Measurements from ENCODE around the gene EIF1B.

Gene EIF1B

GRCh38 chr3:40309418-40309924 is at the start of gene EIF1B:
TSS of gene EIF1B (plus strand) at chr3:40309707. CDS start at chr3:40309942, 235 bp downstream.
- H3K4me3 ChIP-seq (ENCODE audit: low read depth, low read length): peak within 1 kb of the TSS; percentile 81
- TF ChIP-seq MAX (IDR thresholded peaks at IDR 0.05; ENCODE audit: low read depth, low read length) (peak; percentile 90), POLR2A (IDR thresholded peaks at IDR 0.05; ENCODE audit: extremely low read depth, insufficient read length) (peak; percentile 83), CTCF (IDR thresholded peaks at IDR 0.05; ENCODE audit: low read depth, low read length) (peak; percentile 69), MYC (IDR thresholded peaks at IDR 0.05; ENCODE audit: low read depth, low read length) (peak; percentile 85)
- peak; percentile 97 for DNase-seq (ENCODE audit: low read depth)

GRCh38 chr3:40262331-40262730 is 47.2 kb upstream of the EIF1B start:
- no peak for DNase-seq (ENCODE audit: low read depth)
- no peak overlapping the region for H3K4me3 ChIP-seq (ENCODE audit: low read depth, low read length)
- TF ChIP-seq CTCF (IDR thresholded peaks at IDR 0.05; ENCODE audit: low read depth, low read length) (no peak), MYC (IDR thresholded peaks at IDR 0.05; ENCODE audit: low read depth, low read length) (no peak), POLR2A (IDR thresholded peaks at IDR 0.05; ENCODE audit: extremely low read depth, insufficient read length) (no peak), MAX (IDR thresholded peaks at IDR 0.05; ENCODE audit: low read depth, low read length) (no peak)

GRCh38 chr3:40264451-40264850 is 45.1 kb upstream of the EIF1B start:
- TF ChIP-seq POLR2A (IDR thresholded peaks at IDR 0.05; ENCODE audit: extremely low read depth, insufficient read length): no peak
- TF ChIP-seq MAX (IDR thresholded peaks at IDR 0.05; ENCODE audit: low read depth, low read length): no peak
- no peak for TF ChIP-seq CTCF (IDR thresholded peaks at IDR 0.05; ENCODE audit: low read depth, low read length)
- no peak for TF ChIP-seq MYC (IDR thresholded peaks at IDR 0.05; ENCODE audit: low read depth, low read length)
- DNase-seq (ENCODE audit: low read depth): no peak
- no peak overlapping the region for H3K4me3 ChIP-seq (ENCODE audit: low read depth, low read length)

GRCh38 chr3:40265181-40265580 is 44.3 kb upstream of the EIF1B start:
- TF ChIP-seq POLR2A (IDR thresholded peaks at IDR 0.05; ENCODE audit: extremely low read depth, insufficient read length) (no peak), MYC (IDR thresholded peaks at IDR 0.05; ENCODE audit: low read depth, low read length) (no peak), CTCF (IDR thresholded peaks at IDR 0.05; ENCODE audit: low read depth, low read length) (no peak), MAX (IDR thresholded peaks at IDR 0.05; ENCODE audit: low read depth, low read length) (no peak)
- no peak for DNase-seq (ENCODE audit: low read depth)
- H3K4me3 ChIP-seq (ENCODE audit: low read depth, low read length): no peak overlapping the region

- no peak for TF ChIP-seq POLR2A (IDR thresholded peaks at IDR 0.05; ENCODE audit: extremely low read depth, insufficient read length)
- TF ChIP-seq MYC (IDR thresholded peaks at IDR 0.05; ENCODE audit: low read depth, low read length): no peak
- TF ChIP-seq MAX (IDR thresholded peaks at IDR 0.05; ENCODE audit: low read depth, low read length): no peak
- no peak for TF ChIP-seq CTCF (IDR thresholded peaks at IDR 0.05; ENCODE audit: low read depth, low read length)
- no peak overlapping the region for H3K4me3 ChIP-seq (ENCODE audit: low read depth, low read length)
- DNase-seq (ENCODE audit: low read depth): no peak
Observed at GRCh38 chr3:40267937-40268724, 41.4 kb upstream of the EIF1B start.
